ENCODE measurements around the gene FASTKD3.

FASTKD3 gene

GRCh38 chr5:7815892-7816534 is 52.8 kb downstream of the FASTKD3 start:
- H3K4me1 Mint-ChIP-seq = no peaks in the 10 kb centered on the region
- peaks cover 26% of the 10 kb centered on the region for H3K27me3 Mint-ChIP-seq
- H3K4me3 Mint-ChIP-seq = no peak overlapping the region
- DNase-seq = peak; percentile 76
- CTCF ChIA-PET = interaction anchor here (0.9 to 2.1 kb wide), 5 partner anchors 35 to 995 kb away, joined by 3 to 6 read pairs (median 4); partner anchors contain the start of gene CFAP90
- no peak overlapping the region for H3K27ac Mint-ChIP-seq
- no peaks in the 10 kb centered on the region for H3K9me3 Mint-ChIP-seq
- no peaks in the 10 kb centered on the region for H3K36me3 Mint-ChIP-seq

- Mint-ChIP-seq H3K36me3 (no peaks in the 10 kb centered on the region), H3K27me3 (peaks cover 29% of the 10 kb centered on the region), H3K9me3 (no peaks in the 10 kb centered on the region), H3K4me1 (no peaks in the 10 kb centered on the region), H3K27ac (no peak overlapping the region), H3K4me3 (no peak overlapping the region)
- DNase-seq = no peak
- CTCF ChIA-PET = interaction anchor here (2.1 kb wide), 1 partner anchor 43 kb away, joined by 6 read pairs; no protein-coding TSS in a partner anchor
Measured at GRCh38 chr5:7814816-7815215, 54.0 kb downstream of the FASTKD3 start.

GRCh38 chr5:7813576-7813975 is 55.3 kb downstream of the FASTKD3 start:
- no peak for DNase-seq
- Mint-ChIP-seq H3K9me3 (no peaks in the 10 kb centered on the region), H3K4me3 (no peak overlapping the region), H3K36me3 (no peaks in the 10 kb centered on the region), H3K4me1 (no peaks in the 10 kb centered on the region), H3K27ac (no peak overlapping the region), H3K27me3 (peaks cover 28% of the 10 kb centered on the region)
- CTCF ChIA-PET = interaction anchor here (1.0 kb wide), 1 partner anchor 10 kb away, joined by 3 read pairs; no protein-coding TSS in a partner anchor

GRCh38 chr5:7813007-7813406 is 55.8 kb downstream of the FASTKD3 start:
- CTCF ChIA-PET = interaction anchor here (1.0 kb wide), 1 partner anchor 9 kb away, joined by 3 read pairs; no protein-coding TSS in a partner anchor
- Mint-ChIP-seq H3K4me3 (no peak overlapping the region), H3K4me1 (no peaks in the 10 kb centered on the region), H3K27ac (no peak overlapping the region), H3K27me3 (peaks cover 28% of the 10 kb centered on the region), H3K9me3 (no peaks in the 10 kb centered on the region), H3K36me3 (no peaks in the 10 kb centered on the region)
- no peak for DNase-seq

- no peak for DNase-seq
- no peak overlapping the region for H3K27ac Mint-ChIP-seq
Measured at GRCh38 chr5:7811715-7812114, 57.1 kb downstream of the FASTKD3 start.

More at GRCh38 chr5:7811715-7812114, 57.1 kb downstream of the FASTKD3 start:
- H3K9me3 Mint-ChIP-seq = no peaks in the 10 kb centered on the region
- H3K27me3 Mint-ChIP-seq = peaks cover 28% of the 10 kb centered on the region
- no peaks in the 10 kb centered on the region for H3K4me1 Mint-ChIP-seq
- H3K4me3 Mint-ChIP-seq = no peak overlapping the region
- H3K36me3 Mint-ChIP-seq = no peaks in the 10 kb centered on the region
- CTCF ChIA-PET = interaction anchor here (0.8 kb wide), 1 partner anchor 991 kb away, joined by 3 read pairs; no protein-coding TSS in a partner anchor

Data from activated naive CD4-positive, alpha-beta T cell treated with anti-CD3 and anti-CD28 coated beads, Interleukin-2, amount 10 ng/mL, durations not matched to agents 7 days and 5 days (primary cell).